H9 (cell line): ENCODE measurements around the gene DNAJC6. TPM values are rescaled to one million over a fixed set of nuclear protein-coding genes. Genes with fewer than 3 reads are reported as not detected.

ENCODE experiments used
- DNase-seq: peaks from one replicate; pipeline ENCODE4 v3.0.0-alpha.2; 2017
- H2AFZ ChIP-seq: one replicate; pipeline ENCODE4 v1.6.1; 2013; ENCODE audit warnings: mild to moderate bottlenecking, low read length, control low read depth, moderate library complexity
- H2AK5ac ChIP-seq: 2 replicates; pipeline ENCODE4 v1.6.1; 2013; ENCODE audit warnings: low read length, control low read depth, mixed read lengths; ENCODE audit not compliant: insufficient read length
- H2BK120ac ChIP-seq: one replicate; pipeline ENCODE4 v1.6.1; 2013; ENCODE audit warnings: low read depth, mild to moderate bottlenecking, low read length, control low read depth, inconsistent platforms; ENCODE audit not compliant: poor library complexity, severe bottlenecking
- H2BK12ac ChIP-seq: 2 replicates; pipeline ENCODE4 v1.6.1; 2013; ENCODE audit warnings: low read length, control low read depth, mixed read lengths, low read depth; ENCODE audit not compliant: insufficient read length
- H2BK15ac ChIP-seq: 2 replicates; pipeline ENCODE4 v1.6.1; 2013; ENCODE audit warnings: low read depth, low read length, control low read depth
- H2BK20ac ChIP-seq: one replicate; pipeline ENCODE4 v1.6.1; 2013; ENCODE audit warnings: low read depth, mild to moderate bottlenecking, low read length, control low read depth, inconsistent platforms; ENCODE audit not compliant: poor library complexity, severe bottlenecking
- H2BK5ac ChIP-seq: 2 replicates; pipeline ENCODE4 v1.6.1; 2013; ENCODE audit warnings: low read length, control low read depth, mixed read lengths; ENCODE audit not compliant: insufficient read length
- H3K14ac ChIP-seq: 2 replicates; pipeline ENCODE4 v1.6.1; 2013; ENCODE audit warnings: low read length, control low read depth; ENCODE audit not compliant: insufficient read depth
- H3K18ac ChIP-seq: 2 replicates; pipeline ENCODE4 v1.6.1; 2013; ENCODE audit warnings: low read depth, mild to moderate bottlenecking, mixed read lengths, low read length, control low read depth; ENCODE audit not compliant: insufficient read length
- H3K23ac ChIP-seq: 2 replicates; pipeline ENCODE4 v1.6.1; 2013; ENCODE audit warnings: low read length, control low read depth, mixed read lengths, low read depth; ENCODE audit not compliant: insufficient read length
- H3K23me2 ChIP-seq: 2 replicates; pipeline ENCODE4 v1.6.1; 2013; ENCODE audit warnings: low read depth, mild to moderate bottlenecking, mixed read lengths, low read length, control low read depth; ENCODE audit not compliant: insufficient read length, poor library complexity, severe bottlenecking
- H3K27ac ChIP-seq: 2 replicates; pipeline ENCODE4 v1.5.1; 2013; ENCODE audit warnings: low read length, control low read depth, mixed read lengths, low read depth; ENCODE audit not compliant: insufficient read length
- H3K27me3 ChIP-seq: 2 replicates; pipeline ENCODE4 v1.6.1; 2013; ENCODE audit warnings: low read length, control low read depth, inconsistent platforms; ENCODE audit not compliant: insufficient read depth
- H3K4ac ChIP-seq: 2 replicates; pipeline ENCODE4 v1.6.1; 2013; ENCODE audit warnings: low read depth, mild to moderate bottlenecking, control low read depth, inconsistent platforms, low read length, moderate library complexity
- H3K4me1 ChIP-seq: 2 replicates; pipeline ENCODE4 v1.6.1; 2013; ENCODE audit warnings: low read length, control low read depth, inconsistent platforms; ENCODE audit not compliant: insufficient read depth
- H3K4me2 ChIP-seq: 2 replicates; pipeline ENCODE4 v1.6.1; 2013; ENCODE audit warnings: low read length, control low read depth, mixed read lengths; ENCODE audit not compliant: insufficient read length, insufficient read depth
- H3K56ac ChIP-seq: 2 replicates; pipeline ENCODE4 v1.6.1; 2013; ENCODE audit warnings: low read depth, mild to moderate bottlenecking, mixed read lengths, low read length, control low read depth; ENCODE audit not compliant: insufficient read length
- H3K79me1 ChIP-seq: 2 replicates; pipeline ENCODE4 v1.6.1; 2013; ENCODE audit warnings: low read depth, mild to moderate bottlenecking, moderate library complexity, low read length, control low read depth, inconsistent platforms; ENCODE audit not compliant: insufficient read depth, poor library complexity, severe bottlenecking
- H3K79me2 ChIP-seq: 2 replicates; pipeline ENCODE4 v1.6.1; 2013; ENCODE audit warnings: low read length, control low read depth, inconsistent platforms; ENCODE audit not compliant: insufficient read depth
- H3K9ac ChIP-seq: 2 replicates; pipeline ENCODE4 v1.6.1; 2013; ENCODE audit warnings: low read length, control low read depth, mixed read lengths; ENCODE audit not compliant: insufficient read length; ENCODE audit errors: extremely low read depth
- H3K9me3 ChIP-seq: one replicate; pipeline ENCODE4 v1.6.1; 2013; ENCODE audit warnings: low read depth, low read length, inconsistent platforms; ENCODE audit not compliant: control insufficient read depth
- H3T11ph ChIP-seq: one replicate; pipeline ENCODE4 v1.6.1; 2013; ENCODE audit warnings: mild to moderate bottlenecking, low read length, control low read depth, inconsistent platforms
- H4K20me1 ChIP-seq: one replicate; pipeline ENCODE4 v1.6.1; 2013; ENCODE audit not compliant: control insufficient read depth, insufficient read length, insufficient read depth
- H4K5ac ChIP-seq: 2 replicates; pipeline ENCODE4 v1.6.1; 2013; ENCODE audit warnings: low read depth, mild to moderate bottlenecking, mixed read lengths, low read length, control low read depth; ENCODE audit not compliant: insufficient read length
- H4K8ac ChIP-seq: replicated peaks from 2 replicates; pipeline ENCODE4 v1.6.1; 2013; ENCODE audit warnings: low read length, control low read depth, mixed read lengths, low read depth; ENCODE audit not compliant: insufficient read length
- H4K91ac ChIP-seq: 2 replicates; pipeline ENCODE4 v1.6.1; 2013; ENCODE audit warnings: low read depth, mild to moderate bottlenecking, moderate library complexity, mixed read lengths, low read length, control low read depth; ENCODE audit not compliant: insufficient read length
- H3K27ac Mint-ChIP-seq, 3 experiments: 2 replicates in 2 of 3; 3 replicates in 1 of 3; pipeline ENCODE4 v1.8.0; 2020 to 2021; ENCODE audit warnings: mixed read lengths in 3 of 3, mild to moderate bottlenecking in 1 of 3, moderate library complexity in 1 of 3
- H3K27me3 Mint-ChIP-seq: 2 replicates; pipeline ENCODE4 v1.8.0; 2021; ENCODE audit warnings: low read depth, mild to moderate bottlenecking, moderate library complexity, mixed read lengths
- H3K36me3 Mint-ChIP-seq, 3 experiments: 2 replicates in 2 of 3; 3 replicates in 1 of 3; pipeline ENCODE4 v1.8.0; 2020 to 2021; ENCODE audit warnings: low read depth in 3 of 3, mixed read lengths in 3 of 3; ENCODE audit not compliant: insufficient read depth in 1 of 3
- H3K4me1 Mint-ChIP-seq, 2 experiments: 2 replicates each; pipeline ENCODE4 v1.8.0; 2020; ENCODE audit warnings: mixed read lengths in 2 of 2
- H3K4me3 Mint-ChIP-seq, 2 experiments: 2 replicates in 1 of 2; 3 replicates in 1 of 2; pipeline ENCODE4 v1.8.0; 2020 to 2021; ENCODE audit warnings: mild to moderate bottlenecking in 2 of 2, mixed read lengths in 2 of 2, moderate library complexity in 1 of 2
- H3K9me3 Mint-ChIP-seq, 2 experiments: 2 replicates in 1 of 2; 3 replicates in 1 of 2; pipeline ENCODE4 v1.8.0; 2020; ENCODE audit warnings: mild to moderate bottlenecking in 2 of 2, mixed read lengths in 2 of 2, moderate library complexity in 1 of 2
- total RNA-seq: library from RNA; stranded (reverse); gene quantifications from 2 replicates; pipeline ENCODE4 v1.2.1, GENCODE V29; 2021
- TF ChIP-seq, protein P1 (sequence below): fragments of 200-600 bp; sonication (generic); conservative IDR thresholded peaks from 3 replicates; pipeline ENCODE4 v1.8.0; 2021; ENCODE audit warnings: antibody characterized with exemption, mild to moderate bottlenecking

The DNAJC6 gene
- total RNA-seq, 1 experiment from 2014 or later = 2.2 TPM

DNA sequence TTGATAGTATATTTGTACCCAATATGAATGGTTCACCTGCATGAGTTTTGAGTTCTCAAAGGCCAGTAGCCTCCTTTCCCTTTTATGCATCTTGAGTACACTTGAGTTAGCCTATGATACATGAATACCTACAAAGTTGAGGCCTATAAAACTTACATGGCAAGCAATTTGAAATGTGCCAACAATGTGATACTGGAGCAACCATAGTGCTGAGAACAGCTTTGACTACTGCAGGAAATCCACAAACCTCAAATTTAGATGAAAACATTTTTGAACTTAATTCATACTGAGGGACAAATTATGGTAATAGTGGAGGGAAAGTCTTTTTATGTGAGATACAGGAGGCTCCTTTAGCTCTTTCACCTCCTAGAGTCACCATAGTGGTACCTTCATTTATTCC is 148.5 kb downstream of the DNAJC6 start:
- no peak overlapping the region for H3K18ac ChIP-seq
- TF ChIP-seq, protein P1, sequence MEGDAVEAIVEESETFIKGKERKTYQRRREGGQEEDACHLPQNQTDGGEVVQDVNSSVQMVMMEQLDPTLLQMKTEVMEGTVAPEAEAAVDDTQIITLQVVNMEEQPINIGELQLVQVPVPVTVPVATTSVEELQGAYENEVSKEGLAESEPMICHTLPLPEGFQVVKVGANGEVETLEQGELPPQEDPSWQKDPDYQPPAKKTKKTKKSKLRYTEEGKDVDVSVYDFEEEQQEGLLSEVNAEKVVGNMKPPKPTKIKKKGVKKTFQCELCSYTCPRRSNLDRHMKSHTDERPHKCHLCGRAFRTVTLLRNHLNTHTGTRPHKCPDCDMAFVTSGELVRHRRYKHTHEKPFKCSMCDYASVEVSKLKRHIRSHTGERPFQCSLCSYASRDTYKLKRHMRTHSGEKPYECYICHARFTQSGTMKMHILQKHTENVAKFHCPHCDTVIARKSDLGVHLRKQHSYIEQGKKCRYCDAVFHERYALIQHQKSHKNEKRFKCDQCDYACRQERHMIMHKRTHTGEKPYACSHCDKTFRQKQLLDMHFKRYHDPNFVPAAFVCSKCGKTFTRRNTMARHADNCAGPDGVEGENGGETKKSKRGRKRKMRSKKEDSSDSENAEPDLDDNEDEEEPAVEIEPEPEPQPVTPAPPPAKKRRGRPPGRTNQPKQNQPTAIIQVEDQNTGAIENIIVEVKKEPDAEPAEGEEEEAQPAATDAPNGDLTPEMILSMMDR = no peak
- no peak overlapping the region for H3K14ac ChIP-seq
- no peaks in the 10 kb centered on the region for H3K23me2 ChIP-seq
- Mint-ChIP-seq H3K9me3 (peaks cover 20 to 22% of the 10 kb centered on the region in 2 experiments), H3K4me3 (no peak overlapping the region), H3K27me3 (no peaks in the 10 kb centered on the region; the same call in 1 of the 2 replicates), H3K27ac (no peak overlapping the region), H3K36me3 (peaks cover 9 to 24% (median 11%) of the 10 kb centered on the region in 3 experiments), H3K4me1 (peaks cover 24 to 28% of the 10 kb centered on the region in 2 experiments)
- no peaks in the 10 kb centered on the region for H3K9me3 ChIP-seq
- H3K27me3 ChIP-seq = no peaks in the 10 kb centered on the region
- DNase-seq = no peak
- no peak overlapping the region for H4K5ac ChIP-seq
- no peak overlapping the region for H3K4me2 ChIP-seq
- H2AK5ac ChIP-seq = no peak overlapping the region
- H4K8ac ChIP-seq = no peak overlapping the region
- H3K79me1 ChIP-seq = no peaks in the 10 kb centered on the region
- peaks cover 3% of the 10 kb centered on the region; the same call in 1 of the 2 replicates for H3K4me1 ChIP-seq
- H2BK120ac ChIP-seq = no peak overlapping the region
- no peak overlapping the region for H2AFZ ChIP-seq
- no peak overlapping the region for H2BK5ac ChIP-seq
- no peak overlapping the region for H3K27ac ChIP-seq
- H3T11ph ChIP-seq = no peak overlapping the region
- no peak overlapping the region for H3K4ac ChIP-seq
- H3K9ac ChIP-seq = no peak overlapping the region
- H2BK20ac ChIP-seq = no peak overlapping the region
- no peaks in the 10 kb centered on the region for H4K20me1 ChIP-seq
- no peak overlapping the region for H2BK12ac ChIP-seq
- H3K56ac ChIP-seq = no peak overlapping the region
- H4K91ac ChIP-seq = no peak overlapping the region
- no peak overlapping the region for H2BK15ac ChIP-seq
- H3K79me2 ChIP-seq = no peaks in the 10 kb centered on the region
- H3K23ac ChIP-seq = no peak overlapping the region
